BJ (cell line): ENCODE results near the gene KRT20. TPM values are rescaled to one million over a fixed set of nuclear protein-coding genes. Genes with fewer than 3 reads are reported as not detected.

Source experiments
- CTCF ChIA-PET: fragments of 350-600 bp; formaldehyde crosslinking; extraction: SDS; loops from one replicate; lab custom pipeline; 2021; ENCODE audit warnings: antibody characterized with exemption, inconsistent platforms; lab: Yijun Ruan, JAX
- POLR2A ChIA-PET: fragments of 300-600 bp; sonication (Branson Sonifier 250); formaldehyde crosslinking; extraction: SDS; loops from one replicate; lab custom pipeline; 2021; ENCODE audit warnings: antibody characterized with exemption; lab: Charles Lee
- DNase-seq: peaks from one replicate; pipeline ENCODE4 v3.0.0-alpha.2; 2011; ENCODE audit warnings: low read depth
- H3K27me3 ChIP-seq: 2 replicates; pipeline ENCODE4 v1.6.0; 2011; ENCODE audit warnings: low read length; ENCODE audit not compliant: control insufficient read depth, insufficient read depth
- H3K36me3 ChIP-seq: 2 replicates; pipeline ENCODE4 v1.5.1; 2011; ENCODE audit warnings: low read length; ENCODE audit not compliant: control insufficient read depth, insufficient read depth
- H3K4me3 ChIP-seq: 2 replicates; pipeline ENCODE4 v1.5.1; 2011; ENCODE audit warnings: low read depth, mild to moderate bottlenecking, control low read depth, low read length
- polyA plus RNA-seq: library from polyadenylated mRNA; depleted of rRNA; stranded (reverse); fragments of >200 nt; gene quantifications from 2 replicates; pipeline ENCODE4 v1.2.3, GENCODE V29; 2011
- TF ChIP-seq, protein P1 (sequence below): IDR thresholded peaks from 2 replicates; pipeline ENCODE4 v1.5.1; 2011; ENCODE audit warnings: low read depth, mild to moderate bottlenecking, control low read depth, inconsistent platforms, low read length, moderate library complexity; ENCODE audit not compliant: insufficient read depth

Gene KRT20
- polyA plus RNA-seq, 1 experiment, result not detected

DNA sequence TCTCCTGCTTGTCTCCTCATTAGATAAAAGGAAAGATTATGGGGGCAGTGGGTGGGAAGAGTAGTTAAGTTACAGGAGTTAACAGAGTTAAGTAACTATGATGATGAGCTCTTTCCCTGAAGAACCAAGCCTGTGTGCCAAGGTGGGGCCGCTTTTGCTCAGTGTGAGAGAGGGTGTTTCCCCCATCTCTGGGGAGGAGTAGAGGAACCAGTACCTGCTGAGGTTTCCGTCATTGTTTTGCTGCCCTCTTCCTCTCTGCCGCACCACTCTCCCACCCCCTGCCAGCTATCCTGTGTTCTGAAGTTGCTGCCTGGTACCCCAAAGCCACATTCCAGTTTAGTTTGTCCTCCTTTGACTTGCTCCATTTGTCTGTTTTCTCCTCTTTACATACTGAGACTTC lies 41.8 kb downstream of the KRT20 start:
- Histone ChIP-seq H3K27me3 (no peaks in the 10 kb centered on the region), H3K4me3 (no peak overlapping the region), H3K36me3 (no peaks in the 10 kb centered on the region)
- ChIA-PET POLR2A (interaction anchor here (0.6 kb wide), 1 partner anchor 975 kb away, joined by 3 read pairs; no protein-coding TSS in a partner anchor), CTCF (interaction anchor here (1.1 to 1.5 kb wide), 2 partner anchors 819 to 822 kb away, joined by 4 read pairs; no protein-coding TSS in a partner anchor)
- no peak for DNase-seq
- TF ChIP-seq, protein P1, sequence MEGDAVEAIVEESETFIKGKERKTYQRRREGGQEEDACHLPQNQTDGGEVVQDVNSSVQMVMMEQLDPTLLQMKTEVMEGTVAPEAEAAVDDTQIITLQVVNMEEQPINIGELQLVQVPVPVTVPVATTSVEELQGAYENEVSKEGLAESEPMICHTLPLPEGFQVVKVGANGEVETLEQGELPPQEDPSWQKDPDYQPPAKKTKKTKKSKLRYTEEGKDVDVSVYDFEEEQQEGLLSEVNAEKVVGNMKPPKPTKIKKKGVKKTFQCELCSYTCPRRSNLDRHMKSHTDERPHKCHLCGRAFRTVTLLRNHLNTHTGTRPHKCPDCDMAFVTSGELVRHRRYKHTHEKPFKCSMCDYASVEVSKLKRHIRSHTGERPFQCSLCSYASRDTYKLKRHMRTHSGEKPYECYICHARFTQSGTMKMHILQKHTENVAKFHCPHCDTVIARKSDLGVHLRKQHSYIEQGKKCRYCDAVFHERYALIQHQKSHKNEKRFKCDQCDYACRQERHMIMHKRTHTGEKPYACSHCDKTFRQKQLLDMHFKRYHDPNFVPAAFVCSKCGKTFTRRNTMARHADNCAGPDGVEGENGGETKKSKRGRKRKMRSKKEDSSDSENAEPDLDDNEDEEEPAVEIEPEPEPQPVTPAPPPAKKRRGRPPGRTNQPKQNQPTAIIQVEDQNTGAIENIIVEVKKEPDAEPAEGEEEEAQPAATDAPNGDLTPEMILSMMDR, result no peak

DNA sequence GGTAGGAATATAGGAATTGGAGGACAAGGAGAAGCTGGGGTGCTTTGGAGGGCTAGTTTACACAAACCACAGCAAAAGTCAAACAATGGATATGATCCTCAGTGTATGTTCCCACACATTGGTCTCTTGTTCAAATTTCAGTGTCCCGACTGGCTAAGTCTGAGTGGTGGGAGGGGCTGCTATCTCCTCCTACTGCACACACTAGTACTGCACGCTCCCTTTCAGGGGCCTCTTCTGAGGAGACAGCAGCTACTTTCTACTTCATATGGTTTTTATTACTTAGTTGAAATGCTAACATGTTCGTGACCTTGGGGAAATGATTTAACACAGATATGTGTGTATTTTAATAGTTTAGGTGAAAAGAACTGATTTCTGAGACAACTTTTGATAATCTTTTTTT lies 43.8 kb downstream of the KRT20 start:
- TF ChIP-seq, protein P1, result no peak
- CTCF ChIA-PET, result interaction anchor here (0.8 kb wide), 1 partner anchor 9 kb away, joined by 3 read pairs; no protein-coding TSS in a partner anchor
- Histone ChIP-seq H3K4me3 (no peak overlapping the region), H3K27me3 (no peaks in the 10 kb centered on the region), H3K36me3 (no peaks in the 10 kb centered on the region)
- POLR2A ChIA-PET, result no interaction called here
- no peak for DNase-seq

DNA sequence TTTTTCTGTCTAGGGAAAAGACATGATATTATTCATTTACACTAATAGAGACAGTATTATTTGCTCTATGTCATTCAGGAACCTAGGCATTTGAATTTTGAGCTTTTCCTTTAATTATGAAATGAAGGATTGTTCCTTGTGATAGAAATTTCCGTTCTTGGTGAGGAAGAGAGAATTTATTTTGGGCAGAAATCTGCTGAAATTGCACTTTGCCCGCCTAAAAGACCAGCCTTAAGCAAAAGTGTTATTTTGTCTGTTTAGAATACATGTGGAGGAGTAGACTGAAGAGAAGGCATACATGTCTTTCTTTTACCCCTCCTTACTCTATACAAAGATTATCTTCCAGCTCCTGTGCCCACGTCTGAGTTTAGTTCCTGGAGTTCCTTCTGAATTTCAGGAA lies 45.8 kb downstream of the KRT20 start:
- TF ChIP-seq, protein P1, result no peak
- ChIA-PET CTCF (interaction anchor here (0.7 to 2.0 kb wide), 3 partner anchors 13 to 824 kb away, joined by 3 to 6 read pairs (median 4); no protein-coding TSS in a partner anchor), POLR2A (no interaction called here)
- no peaks in the 10 kb centered on the region for H3K36me3 ChIP-seq
- no peak overlapping the region for H3K4me3 ChIP-seq
- H3K27me3 ChIP-seq, result no peaks in the 10 kb centered on the region
- no peak for DNase-seq

DNA sequence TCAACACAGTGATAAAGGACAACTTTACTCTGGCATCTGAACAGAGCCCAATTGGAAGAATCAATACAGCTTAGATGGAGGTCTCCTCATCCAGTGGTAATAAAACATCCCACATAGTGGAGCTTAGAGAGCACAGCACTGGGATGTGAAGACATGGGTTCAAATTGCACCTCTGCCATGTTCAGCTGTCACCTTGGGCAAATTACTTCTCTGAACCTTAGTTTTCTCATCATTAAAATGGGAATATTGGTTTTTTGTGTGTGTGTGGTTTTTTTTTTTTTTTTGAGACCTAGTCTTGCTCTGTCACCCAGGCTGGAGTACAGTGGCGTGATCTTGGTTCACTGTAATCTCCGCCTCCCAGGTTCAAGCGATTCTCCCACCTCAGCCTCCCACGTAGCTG lies 49.0 kb downstream of the KRT20 start:
- POLR2A ChIA-PET, result no interaction called here
- CTCF ChIA-PET, result no interaction called here
- TF ChIP-seq, protein P1, result no peak
- no peak for DNase-seq
- Histone ChIP-seq H3K27me3 (no peaks in the 10 kb centered on the region), H3K36me3 (no peaks in the 10 kb centered on the region), H3K4me3 (no peak overlapping the region)

DNA sequence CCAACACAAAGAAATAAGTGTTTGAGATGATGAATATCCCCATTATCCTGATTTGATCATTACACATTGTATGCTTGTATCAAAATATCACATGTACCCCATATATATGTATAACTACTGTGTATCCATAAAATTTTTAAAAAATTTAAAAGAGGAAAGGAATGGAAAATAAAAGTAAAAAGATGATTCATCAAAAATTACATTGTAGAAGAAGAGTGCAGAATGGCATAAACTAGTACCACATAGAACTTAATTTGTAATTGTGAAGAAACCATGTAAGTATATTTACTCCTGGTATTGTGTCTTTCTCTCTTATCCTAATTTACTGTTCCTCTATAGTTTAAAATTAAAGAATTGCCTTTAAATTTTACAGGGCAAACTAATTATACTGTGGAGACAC lies 51.2 kb downstream of the KRT20 start:
- H3K36me3 ChIP-seq, result no peaks in the 10 kb centered on the region
- TF ChIP-seq, protein P1, result no peak
- DNase-seq, result no peak
- H3K4me3 ChIP-seq, result no peak overlapping the region
- H3K27me3 ChIP-seq, result no peaks in the 10 kb centered on the region
- ChIA-PET POLR2A (no interaction called here), CTCF (no interaction called here)
